HepG2 (cell line): ENCODE measurements around the gene GMEB1. TPM values are rescaled to one million over a fixed set of nuclear protein-coding genes. Genes with fewer than 3 reads are reported as not detected.

ENCODE experiments used
- ARID4A ChIP-seq: sonication (generic); formaldehyde crosslinking; IDR thresholded peaks from 2 replicates; pipeline ENCODE4 v1.5.0; 2020; ENCODE audit warnings: mild to moderate bottlenecking, missing genetic modification reagents, borderline replicate concordance
- CBFB ChIP-seq: sonication (generic); formaldehyde crosslinking; IDR thresholded peaks from 2 replicates; pipeline ENCODE4 v1.4.0; 2020; ENCODE audit warnings: missing genetic modification reagents
- FLYWCH1 ChIP-seq: sonication (generic); formaldehyde crosslinking; IDR thresholded peaks from 2 replicates; pipeline ENCODE4 v1.8.1; 2023; ENCODE audit warnings: mild to moderate bottlenecking, missing genetic modification reagents
- HMGXB3 ChIP-seq: sonication (generic); formaldehyde crosslinking; IDR thresholded peaks from 2 replicates; pipeline ENCODE4 v1.4.0; 2020; ENCODE audit warnings: missing genetic modification reagents, borderline replicate concordance
- NR2C2 ChIP-seq: sonication (generic); formaldehyde crosslinking; IDR thresholded peaks from 2 replicates; pipeline ENCODE4 v1.4.0; 2020; ENCODE audit warnings: missing genetic modification reagents, mild to moderate bottlenecking, moderate library complexity, borderline replicate concordance
- RFX5 ChIP-seq: IDR thresholded peaks from 2 replicates; pipeline ENCODE4 v1.6.1; 2011; ENCODE audit warnings: low read depth, low read length, improper control_type of control experiment
- SNRNP70 ChIP-seq: fragments of 200-400 bp; formaldehyde crosslinking; IDR thresholded peaks from 2 replicates; pipeline ENCODE4 v1.6.1; 2017; ENCODE audit warnings: mild to moderate bottlenecking, low read depth, low read length, moderate library complexity
- TFDP1 ChIP-seq: IDR thresholded peaks from 2 replicates; pipeline ENCODE4 v1.6.1; 2016; ENCODE audit warnings: missing compliant biosample characterization, missing genetic modification reagents, borderline replicate concordance
- ZNF556 ChIP-seq: sonication (generic); formaldehyde crosslinking; IDR thresholded peaks from 2 replicates; pipeline ENCODE4 v1.4.0; 2020; ENCODE audit warnings: mild to moderate bottlenecking, missing genetic modification reagents, borderline replicate concordance
- ZNF772 ChIP-seq: sonication (generic); formaldehyde crosslinking; IDR thresholded peaks from 2 replicates; pipeline ENCODE4 v1.5.0; 2020; ENCODE audit warnings: mild to moderate bottlenecking, missing genetic modification reagents
- ZNF784 ChIP-seq: sonication (generic); formaldehyde crosslinking; IDR thresholded peaks from 2 replicates; pipeline ENCODE4 v1.5.1; 2020; ENCODE audit warnings: missing genetic modification reagents, mild to moderate bottlenecking, borderline replicate concordance
- polyA plus RNA-seq, 8 experiments: library from polyadenylated mRNA; depleted of rRNA in 3 of 8; stranded (reverse) in 7 of 8; unstranded in 1 of 8; fragments of >200 nt; fragmentation: Illumina TruSeq in 4 of 8; extraction: Trizol in 4 of 8; gene quantifications; 2 replicates each; pipeline versions ENCODE4 v1.2.1 to v1.2.3, GENCODE V29; 2011 to 2016; ENCODE audit warnings: low read depth in 4 of 8, missing spikeins in 1 of 8, mixed read lengths in 1 of 8; ENCODE audit not compliant: insufficient read depth in 1 of 8
- total RNA-seq, 5 experiments: library from RNA; depleted of rRNA; stranded (reverse); fragments of >200 nt; fragmentation: Illumina TruSeq; extraction: Trizol; gene quantifications; 2 replicates each; pipeline ENCODE4 v1.2.3, GENCODE V29; 2016; ENCODE audit warnings: low read depth in 1 of 5
- TF ChIP-seq, protein P1 (sequence below): sonication (generic); formaldehyde crosslinking; IDR thresholded peaks from 2 replicates; pipeline ENCODE4 v1.8.1; 2023; ENCODE audit warnings: missing genetic modification reagents, mild to moderate bottlenecking, borderline replicate concordance
- TF ChIP-seq, protein P2 (sequence below): sonication (generic); formaldehyde crosslinking; IDR thresholded peaks from 2 replicates; pipeline ENCODE4 v1.5.0; 2020; ENCODE audit warnings: mild to moderate bottlenecking, missing genetic modification reagents

GMEB1 gene
- total and polyA plus RNA-seq, 2 of the 13 experiments (the other 11 are each of a cell fraction or from before 2014, with no cell fraction given), result 3.0 to 6.0 TPM

GRCh38 chr1:28736450-28737306 is 68.1 kb downstream of the GMEB1 start, which contains the start of gene YTHDF2 (continued):
- TF ChIP-seq HMGXB3 (CRISPR knock-in tag), result 0 out of 2 replicates have a peak, but pooled peaks have one; percentile 34
- TF ChIP-seq NR2C2 (CRISPR knock-in tag), result no peak; the same call in none of the 2 replicates
- TF ChIP-seq ARID4A (CRISPR knock-in tag), result peak; percentile 89
- TF ChIP-seq, protein P1, sequence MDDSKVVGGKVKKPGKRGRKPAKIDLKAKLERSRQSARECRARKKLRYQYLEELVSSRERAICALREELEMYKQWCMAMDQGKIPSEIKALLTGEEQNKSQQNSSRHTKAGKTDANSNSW (CRISPR knock-in tag), result no peak
- peak; percentile 81 for TF ChIP-seq ZNF772 (CRISPR knock-in tag)
- peak; percentile 67; the same call in 1 of the 2 replicates for TF ChIP-seq ZNF784
- no peak for TF ChIP-seq ZNF556 (CRISPR knock-in tag)
- TF ChIP-seq SNRNP70, result no peak
- peak; percentile 53 for TF ChIP-seq CBFB (CRISPR knock-in tag)
- TF ChIP-seq, protein P2, sequence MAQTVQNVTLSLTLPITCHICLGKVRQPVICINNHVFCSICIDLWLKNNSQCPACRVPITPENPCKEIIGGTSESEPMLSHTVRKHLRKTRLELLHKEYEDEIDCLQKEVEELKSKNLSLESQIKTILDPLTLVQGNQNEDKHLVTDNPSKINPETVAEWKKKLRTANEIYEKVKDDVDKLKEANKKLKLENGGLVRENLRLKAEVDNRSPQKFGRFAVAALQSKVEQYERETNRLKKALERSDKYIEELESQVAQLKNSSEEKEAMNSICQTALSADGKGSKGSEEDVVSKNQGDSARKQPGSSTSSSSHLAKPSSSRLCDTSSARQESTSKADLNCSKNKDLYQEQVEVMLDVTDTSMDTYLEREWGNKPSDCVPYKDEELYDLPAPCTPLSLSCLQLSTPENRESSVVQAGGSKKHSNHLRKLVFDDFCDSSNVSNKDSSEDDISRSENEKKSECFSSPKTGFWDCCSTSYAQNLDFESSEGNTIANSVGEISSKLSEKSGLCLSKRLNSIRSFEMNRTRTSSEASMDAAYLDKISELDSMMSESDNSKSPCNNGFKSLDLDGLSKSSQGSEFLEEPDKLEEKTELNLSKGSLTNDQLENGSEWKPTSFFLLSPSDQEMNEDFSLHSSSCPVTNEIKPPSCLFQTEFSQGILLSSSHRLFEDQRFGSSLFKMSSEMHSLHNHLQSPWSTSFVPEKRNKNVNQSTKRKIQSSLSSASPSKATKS, result 0 out of 2 replicates have a peak, but pooled peaks have one; percentile 83
- no peak for TF ChIP-seq RFX5
- no peak for TF ChIP-seq FLYWCH1 (CRISPR knock-in tag)
- TF ChIP-seq TFDP1 (CRISPR knock-in tag), result peak; percentile 85; the same call in 1 of the 2 replicates
